Type B pancreatic cell (in vitro differentiated cells): ENCODE data around the gene CXXC1. TPM values are rescaled to one million over a fixed set of nuclear protein-coding genes. Genes with fewer than 3 reads are reported as not detected.

Experiments
- DNase-seq: peaks from one replicate; pipeline ENCODE4 v3.0.0; 2021; ENCODE audit warnings: mixed read lengths; ENCODE audit not compliant: unreplicated experiment; ENCODE audit errors: extremely low spot score
- H3K27ac Mint-ChIP-seq: 2 replicates; pipeline ENCODE4 v1.8.0; 2021; ENCODE audit warnings: mild to moderate bottlenecking, mixed read lengths
- H3K27me3 Mint-ChIP-seq: 2 replicates; pipeline ENCODE4 v1.8.0; 2021; ENCODE audit warnings: mixed read lengths
- H3K36me3 Mint-ChIP-seq: 2 replicates; pipeline ENCODE4 v1.8.0; 2021; ENCODE audit warnings: mixed read lengths
- H3K4me1 Mint-ChIP-seq: one replicate; pipeline ENCODE4 v1.8.0; 2021; ENCODE audit warnings: mixed read lengths; ENCODE audit not compliant: unreplicated experiment
- H3K4me3 Mint-ChIP-seq: 2 replicates; pipeline ENCODE4 v1.8.0; 2021; ENCODE audit warnings: mild to moderate bottlenecking, mixed read lengths
- H3K9me3 Mint-ChIP-seq: 2 replicates; pipeline ENCODE4 v1.8.0; 2021; ENCODE audit warnings: mixed read lengths
- CTCF ChIP-seq: fragments of 200-600 bp; sonication (generic); conservative IDR thresholded peaks from 2 replicates; pipeline ENCODE4 v1.5.0; 2021; ENCODE audit warnings: antibody characterized with exemption, mild to moderate bottlenecking
- total RNA-seq: library from RNA; stranded (reverse); gene quantifications from 2 replicates; pipeline ENCODE4 v1.2.1, GENCODE V29; 2021; ENCODE audit warnings: low replicate concordance

The CXXC1 gene
- total RNA-seq, 1 donor from 2014 or later: 95.1 TPM

- no peaks in the 10 kb centered on the region for H3K36me3 Mint-ChIP-seq
- no peaks in the 10 kb centered on the region for H3K4me1 Mint-ChIP-seq
- peaks cover 5% of the 10 kb centered on the region for H3K27me3 Mint-ChIP-seq
- no peak overlapping the region for H3K27ac Mint-ChIP-seq
- H3K4me3 Mint-ChIP-seq: no peak overlapping the region
- H3K9me3 Mint-ChIP-seq: no peaks in the 10 kb centered on the region
- no peak for DNase-seq
- TF ChIP-seq CTCF: no peak
Observed at GRCh38 chr18:50320719-50321118, 33.2 kb upstream of the CXXC1 start.

- no peak for DNase-seq
- Mint-ChIP-seq H3K4me1 (no peaks in the 10 kb centered on the region), H3K27ac (no peak overlapping the region), H3K9me3 (no peaks in the 10 kb centered on the region), H3K36me3 (no peaks in the 10 kb centered on the region), H3K4me3 (no peak overlapping the region), H3K27me3 (peaks cover 17% of the 10 kb centered on the region)
- no peak for TF ChIP-seq CTCF
Observed at GRCh38 chr18:50315100-50315871, 27.8 kb upstream of the CXXC1 start.

GRCh38 chr18:50313873-50314460 is 26.5 kb upstream of the CXXC1 start:
- Mint-ChIP-seq H3K27me3 (peaks cover 13% of the 10 kb centered on the region), H3K36me3 (no peaks in the 10 kb centered on the region), H3K27ac (no peak overlapping the region), H3K4me1 (no peaks in the 10 kb centered on the region), H3K4me3 (no peak overlapping the region), H3K9me3 (no peaks in the 10 kb centered on the region)
- DNase-seq: no peak
- no peak for TF ChIP-seq CTCF

- no peak for TF ChIP-seq CTCF
- H3K9me3 Mint-ChIP-seq: no peaks in the 10 kb centered on the region
Observed at GRCh38 chr18:50313031-50313607, 25.6 kb upstream of the CXXC1 start.

GRCh38 chr18:50312296-50313030 is 25.0 kb upstream of the CXXC1 start:
- DNase-seq: no peak
- peaks cover 16% of the 10 kb centered on the region for H3K27me3 Mint-ChIP-seq
- no peaks in the 10 kb centered on the region for H3K4me1 Mint-ChIP-seq
- no peaks in the 10 kb centered on the region for H3K36me3 Mint-ChIP-seq
- H3K4me3 Mint-ChIP-seq: no peak overlapping the region
- H3K27ac Mint-ChIP-seq: no peak overlapping the region
- H3K9me3 Mint-ChIP-seq: no peaks in the 10 kb centered on the region
- no peak for TF ChIP-seq CTCF

More at GRCh38 chr18:50313031-50313607, 25.6 kb upstream of the CXXC1 start:
- Mint-ChIP-seq H3K27ac (no peak overlapping the region), H3K36me3 (no peaks in the 10 kb centered on the region), H3K4me1 (no peaks in the 10 kb centered on the region), H3K27me3 (peaks cover 13% of the 10 kb centered on the region), H3K4me3 (no peak overlapping the region)
- no peak for DNase-seq
